Panc1 (cell line): ENCODE results near the gene SNX1. TPM values are rescaled to one million over a fixed set of nuclear protein-coding genes. Genes with fewer than 3 reads are reported as not detected.

ENCODE experiments used
- ATAC-seq: fragments of 200-7000 bp; cut with Tn5 transposase; 2 replicates; pipeline ENCODE4 v1.9.1; 2020; ENCODE audit warnings: mild to moderate bottlenecking, moderate library complexity
- BruUV-seq: library from RNA; stranded (reverse); fragments of 400-500 nt; replicated peaks from 2 replicates; lab custom pipeline; 2021; lab: Mats Ljungman, UMichigan
- CTCF ChIA-PET: fragments of 300-600 bp; sonication (Branson Sonifier 250); formaldehyde crosslinking; loops from one replicate; lab custom pipeline; 2022; ENCODE audit warnings: antibody characterized with exemption; lab: Charles Lee
- POLR2A ChIA-PET: fragments of 300-600 bp; sonication (Branson Sonifier 250); formaldehyde crosslinking; loops from one replicate; lab custom pipeline; 2022; ENCODE audit warnings: antibody characterized with exemption; lab: Charles Lee
- DNase-seq: peaks from one replicate; pipeline ENCODE4 v3.0.0-alpha.2; 2010; ENCODE audit warnings: low read depth, low spot score
- H3K27ac ChIP-seq: 2 replicates; pipeline ENCODE4 v1.5.1; 2011; ENCODE audit warnings: mild to moderate bottlenecking, low read length, inconsistent platforms
- H3K27me3 ChIP-seq: fragments of 200-500 bp; sonication (Bioruptor generic); 2 replicates; pipeline ENCODE4 v1.6.0; 2014; ENCODE audit warnings: low read length, inconsistent platforms; ENCODE audit not compliant: control insufficient read depth, insufficient read depth
- H3K36me3 ChIP-seq: fragments of 200-500 bp; sonication (Bioruptor generic); 2 replicates; pipeline ENCODE4 v1.5.1; 2014; ENCODE audit warnings: inconsistent platforms, mild to moderate bottlenecking, low read length, moderate library complexity; ENCODE audit not compliant: control insufficient read depth, insufficient read depth
- H3K4me1 ChIP-seq: 2 replicates; pipeline ENCODE4 v1.5.1; 2011; ENCODE audit warnings: inconsistent platforms, mild to moderate bottlenecking, low read length, moderate library complexity; ENCODE audit not compliant: control insufficient read depth, insufficient read depth
- H3K4me3 ChIP-seq, 2 experiments: 2 replicates each; pipeline ENCODE4 v1.5.1; 2011 to 2012; ENCODE audit warnings: low read depth in 2 of 2, low read length in 2 of 2, mild to moderate bottlenecking in 2 of 2, inconsistent platforms in 1 of 2, moderate library complexity in 1 of 2
- H3K9me3 ChIP-seq: fragments of 200-500 bp; sonication (Bioruptor generic); 2 replicates; pipeline ENCODE4 v1.5.1; 2014; ENCODE audit warnings: low read depth, mild to moderate bottlenecking, inconsistent platforms, low read length, moderate library complexity; ENCODE audit not compliant: control insufficient read depth, insufficient read depth
- CTCF ChIP-seq: fragments of 450-650 bp; IDR thresholded peaks from 2 replicates; pipeline ENCODE4 v1.5.1; 2017; ENCODE audit warnings: mild to moderate bottlenecking
- POLR2AphosphoS5 ChIP-seq: IDR thresholded peaks from 2 replicates; pipeline ENCODE4 v1.6.1; 2012; ENCODE audit warnings: mild to moderate bottlenecking, low read depth, low read length, moderate library complexity
- REST ChIP-seq, 2 experiments: IDR thresholded peaks; 2 replicates each; pipeline ENCODE4 v1.6.1; 2011 to 2012; ENCODE audit warnings: low read depth in 2 of 2, control low read depth in 1 of 2, low read length in 1 of 2, mild to moderate bottlenecking in 1 of 2, moderate library complexity in 1 of 2; ENCODE audit not compliant: insufficient read depth in 1 of 2
- SIN3A ChIP-seq: IDR thresholded peaks from 2 replicates; pipeline ENCODE4 v1.6.1; 2012; ENCODE audit warnings: low read depth, mild to moderate bottlenecking, low read length, moderate library complexity, borderline replicate concordance; ENCODE audit not compliant: insufficient read depth
- TCF7L2 ChIP-seq: IDR thresholded peaks from 2 replicates; pipeline ENCODE4 v1.6.1; 2011; ENCODE audit warnings: mild to moderate bottlenecking, low read depth, low read length, inconsistent platforms
- in situ Hi-C: cut with HindIII; loops from 2 replicates; pipeline ENCODE4 v1.10.0; 2016; ENCODE audit warnings: low sequenced_read_pairs, low pct_unique_long_range_greater_than_20kb
- intact Hi-C: fragments of 100-400 bp; cut with micrococcal nuclease; formaldehyde crosslinking; loops from one replicate; pipeline ENCODE4 v1.10.0; 2022; ENCODE audit not compliant: unreplicated experiment
- total RNA-seq: library from RNA; stranded (reverse); gene quantifications from one replicate; pipeline ENCODE4 v1.2.1, GENCODE V29; 2021; ENCODE audit not compliant: unreplicated experiment

Gene SNX1
- total RNA-seq, 1 experiment from 2014 or later: 96.2 TPM

GRCh38 chr15:64122444-64122843 lies 26.7 kb downstream of the SNX1 start:
- ChIA-PET CTCF (no interaction called here), POLR2A (no interaction called here)
- in situ Hi-C loops (no loop called here), intact Hi-C loops (no loop called here)
- DNase-seq (no peak), ATAC-seq (no peak)
- TF ChIP-seq SIN3A: no peak
- TF ChIP-seq CTCF: no peak
- TF ChIP-seq REST (IDR thresholded peaks at IDR 0.05; ENCODE audit: insufficient read depth in 1 of 2, low read depth in 2 of 2, low read length in 1 of 2): no peak
- no peak for TF ChIP-seq POLR2AphosphoS5
- no peak for TF ChIP-seq TCF7L2
- no peaks in the 10 kb centered on the region for H3K4me1 ChIP-seq
- no peaks in the 10 kb centered on the region for H3K27me3 ChIP-seq
- no peaks in the 10 kb centered on the region for H3K9me3 ChIP-seq
- H3K4me3 ChIP-seq: no peak overlapping the region
- peaks cover 14% of the 10 kb centered on the region for H3K36me3 ChIP-seq
- BruUV-seq: no TSS peak
- H3K27ac ChIP-seq: no peak overlapping the region

GRCh38 chr15:64122936-64123351 lies 27.2 kb downstream of the SNX1 start:
- CTCF ChIA-PET: no interaction called here
- DNase-seq (no peak), ATAC-seq (no peak)
- intact Hi-C loops: no loop called here
- Histone ChIP-seq H3K9me3 (no peaks in the 10 kb centered on the region), H3K36me3 (peaks cover 18% of the 10 kb centered on the region), H3K4me3 (no peak overlapping the region), H3K4me1 (no peaks in the 10 kb centered on the region), H3K27ac (no peak overlapping the region), H3K27me3 (no peaks in the 10 kb centered on the region)
- TF ChIP-seq CTCF (no peak), TCF7L2 (no peak), POLR2AphosphoS5 (no peak)
- POLR2A ChIA-PET: no interaction called here
- BruUV-seq: TSS peak; percentile 38
- in situ Hi-C loops: no loop called here
